ENCODE results near the gene LUZP2.

GRCh38 chr11:24866743-24867142 is 369.9 kb downstream of the LUZP2 start:
- TF ChIP-seq GATA2 (IDR thresholded peaks at IDR 0.05; ENCODE audit: low read depth, low read length): peak; percentile 94
- TF ChIP-seq GATA3 (IDR thresholded peaks at IDR 0.05; ENCODE audit: low read depth, low read length): peak; percentile 81
